Measurements from ENCODE around the gene PRSS33.

PRSS33 gene, protein sequence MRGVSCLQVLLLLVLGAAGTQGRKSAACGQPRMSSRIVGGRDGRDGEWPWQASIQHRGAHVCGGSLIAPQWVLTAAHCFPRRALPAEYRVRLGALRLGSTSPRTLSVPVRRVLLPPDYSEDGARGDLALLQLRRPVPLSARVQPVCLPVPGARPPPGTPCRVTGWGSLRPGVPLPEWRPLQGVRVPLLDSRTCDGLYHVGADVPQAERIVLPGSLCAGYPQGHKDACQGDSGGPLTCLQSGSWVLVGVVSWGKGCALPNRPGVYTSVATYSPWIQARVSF

DNA sequence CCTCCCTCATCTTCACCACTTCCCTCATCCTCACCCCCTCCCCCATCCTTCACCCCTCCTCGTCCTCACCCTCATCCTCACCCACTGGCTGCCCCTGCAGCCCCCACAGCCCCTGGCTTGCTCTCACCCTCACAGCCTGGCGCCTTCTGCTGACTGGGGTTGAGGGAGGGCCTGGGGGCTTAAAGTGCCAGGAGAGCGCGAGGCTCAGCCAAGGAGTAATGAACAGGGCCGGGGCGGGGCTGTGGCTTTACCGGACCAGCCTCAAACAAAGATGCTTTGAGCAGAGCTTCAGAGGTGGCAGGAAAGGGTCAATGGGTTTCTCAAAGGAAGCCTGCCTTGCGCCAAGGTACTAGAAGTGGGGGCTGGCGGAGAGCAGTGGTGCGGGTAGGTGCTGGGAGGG is at the start of gene PRSS33:
PRSS33 (minus strand) TSS at position 155 of the 400 bp plus-strand sequence. CDS start 1,013 bp downstream, outside the sequence.
- no peak for TF ChIP-seq POLR2A (IDR thresholded peaks at IDR 0.05; ENCODE audit: low read length)
- no peak for TF ChIP-seq GATA1 (IDR thresholded peaks at IDR 0.05; ENCODE audit: low read depth, low read length)

GRCh38 chr16:2836646-2837508 is 49.5 kb upstream of the PRSS33 start:
- no peak for DNase-seq
- TF ChIP-seq GATA1 (IDR thresholded peaks at IDR 0.05; ENCODE audit: low read depth, low read length): no peak
- no peak for TF ChIP-seq POLR2A (IDR thresholded peaks at IDR 0.05; ENCODE audit: low read length)

More for the DNA sequence above, at the start of gene PRSS33:
- DNase-seq: no peak

DNA sequence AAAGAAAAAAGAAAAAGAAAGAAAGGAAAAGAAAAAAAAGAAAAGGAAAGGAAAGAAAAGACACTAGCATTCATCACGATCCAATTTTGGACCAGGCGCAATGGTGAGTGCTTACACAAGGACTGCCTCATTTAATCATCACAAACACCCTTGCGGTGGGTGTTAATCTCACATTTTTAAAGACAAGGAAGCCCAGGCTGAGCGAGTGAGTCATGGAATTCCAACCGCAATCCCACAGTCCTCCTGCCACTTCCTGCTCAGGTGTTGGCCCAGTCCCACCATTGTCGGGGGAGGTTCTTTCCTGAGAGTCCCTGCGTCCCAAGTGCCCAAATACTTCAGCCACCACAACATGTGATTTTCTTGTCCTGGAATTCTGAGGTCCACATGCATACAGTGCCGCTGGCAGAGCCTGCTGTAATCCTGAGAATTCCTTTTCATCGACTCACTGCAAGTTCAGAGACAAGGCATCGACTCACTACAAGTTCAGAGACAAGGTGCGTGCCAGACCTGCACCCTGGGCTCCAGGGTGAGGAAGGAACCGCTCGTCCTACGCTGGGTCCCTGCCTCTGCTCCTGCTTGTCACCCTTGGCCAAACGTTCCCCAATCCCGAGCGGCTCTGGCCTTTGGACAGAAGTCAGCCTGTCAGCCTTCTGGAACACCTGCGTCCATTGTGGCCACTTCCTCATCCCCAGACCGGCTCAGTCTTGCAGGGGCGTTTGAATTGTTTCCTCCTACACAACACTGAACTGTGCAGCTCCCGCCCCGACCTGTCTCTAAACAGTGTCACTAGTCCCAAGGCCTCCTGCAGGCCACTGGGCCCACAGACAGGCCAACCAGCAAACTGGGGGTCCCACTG is 48.5 kb upstream of the PRSS33 start:
- DNase-seq: no peak
- no peak for TF ChIP-seq POLR2A (IDR thresholded peaks at IDR 0.05; ENCODE audit: low read length)
- TF ChIP-seq GATA1 (IDR thresholded peaks at IDR 0.05; ENCODE audit: low read depth, low read length): no peak

GRCh38 chr16:2834968-2835367 is 47.6 kb upstream of the PRSS33 start:
- TF ChIP-seq GATA1 (IDR thresholded peaks at IDR 0.05; ENCODE audit: low read depth, low read length) (no peak), POLR2A (IDR thresholded peaks at IDR 0.05; ENCODE audit: low read length) (no peak)
- no peak for DNase-seq

- DNase-seq: no peak
- TF ChIP-seq GATA1 (IDR thresholded peaks at IDR 0.05; ENCODE audit: low read depth, low read length): no peak
- no peak for TF ChIP-seq POLR2A (IDR thresholded peaks at IDR 0.05; ENCODE audit: low read length)
These were observed 46.4 kb upstream of the PRSS33 start for GRCh38 chr16:2833776-2834175.

GRCh38 chr16:2831203-2831602 is 43.8 kb upstream of the PRSS33 start:
- no peak for DNase-seq
- no peak for TF ChIP-seq POLR2A (IDR thresholded peaks at IDR 0.05; ENCODE audit: low read length)
- TF ChIP-seq GATA1 (IDR thresholded peaks at IDR 0.05; ENCODE audit: low read depth, low read length): no peak

DNA sequence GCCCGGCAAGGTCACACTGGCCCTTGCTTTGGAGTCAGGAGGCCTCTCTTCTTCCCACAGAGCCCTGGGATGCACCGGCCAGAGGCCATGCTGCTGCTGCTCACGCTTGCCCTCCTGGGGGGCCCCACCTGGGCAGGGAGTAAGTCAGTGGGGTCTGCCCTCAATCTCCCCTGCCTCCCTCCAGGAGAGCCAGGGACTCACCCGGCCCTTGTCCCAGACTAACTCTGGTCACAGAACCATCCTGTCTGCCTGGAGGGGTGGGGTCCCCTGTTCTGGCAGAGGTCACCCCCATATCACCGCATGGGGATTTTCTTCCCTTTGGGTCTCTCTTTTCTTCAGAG is 43.0 kb upstream of the PRSS33 start:
- TF ChIP-seq GATA1 (IDR thresholded peaks at IDR 0.05; ENCODE audit: low read depth, low read length) (no peak), POLR2A (IDR thresholded peaks at IDR 0.05; ENCODE audit: low read length) (no peak)
- DNase-seq: no peak

- TF ChIP-seq POLR2A (IDR thresholded peaks at IDR 0.05; ENCODE audit: low read length) (no peak), GATA1 (IDR thresholded peaks at IDR 0.05; ENCODE audit: low read depth, low read length) (no peak)
- no peak for DNase-seq
These were observed 42.4 kb upstream of the PRSS33 start, which contains the start of gene ZG16B for GRCh38 chr16:2829501-2830354. Gene ZG16B, plus strand, starts transcription at chr16:2830303. Its CDS starts 139 bp downstream, at chr16:2830442.

- no peak for DNase-seq
- TF ChIP-seq GATA1 (IDR thresholded peaks at IDR 0.05; ENCODE audit: low read depth, low read length): no peak
- TF ChIP-seq POLR2A (IDR thresholded peaks at IDR 0.05; ENCODE audit: low read length): no peak
These were observed 41.6 kb upstream of the PRSS33 start for GRCh38 chr16:2828876-2829430.

GRCh38 chr16:2828521-2828840 is 41.1 kb upstream of the PRSS33 start:
- TF ChIP-seq GATA1 (IDR thresholded peaks at IDR 0.05; ENCODE audit: low read depth, low read length): no peak
- no peak for DNase-seq

GRCh38 chr16:2827831-2828520 is 40.6 kb upstream of the PRSS33 start:
- DNase-seq: no peak
- no peak for TF ChIP-seq GATA1 (IDR thresholded peaks at IDR 0.05; ENCODE audit: low read depth, low read length)
- TF ChIP-seq POLR2A (IDR thresholded peaks at IDR 0.05; ENCODE audit: low read length): no peak

DNA sequence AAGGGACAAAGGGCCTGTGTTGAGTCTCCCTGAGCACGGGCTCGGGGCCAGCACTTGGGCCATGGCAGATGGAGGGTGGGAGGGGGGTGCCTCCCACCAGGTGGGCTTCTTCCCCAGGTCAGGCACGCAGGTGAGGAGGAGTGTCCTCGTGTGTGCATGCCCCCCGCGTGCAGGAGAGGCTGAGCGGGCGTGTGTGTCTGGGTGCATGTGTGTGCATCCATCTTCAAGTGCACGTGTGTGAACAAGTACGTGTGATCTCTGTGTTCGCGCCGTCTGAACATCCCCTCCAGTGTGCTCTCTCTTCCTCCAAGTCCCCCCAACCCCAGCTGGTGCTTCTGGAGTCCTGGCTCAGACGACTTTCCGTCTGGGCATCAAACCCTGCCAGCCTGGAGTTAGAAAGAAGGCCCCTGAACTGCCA is 40.0 kb upstream of the PRSS33 start:
- DNase-seq: no peak
- TF ChIP-seq POLR2A (IDR thresholded peaks at IDR 0.05; ENCODE audit: low read length) (no peak), GATA1 (IDR thresholded peaks at IDR 0.05; ENCODE audit: low read depth, low read length) (no peak)

Measured in erythroblast (primary cell).